A673 (cell line): ENCODE measurements around the gene ODAD2. TPM values are rescaled to one million over a fixed set of nuclear protein-coding genes. Genes with fewer than 3 reads are reported as not detected.

ENCODE experiments used
- BruUV-seq: library from RNA; stranded (reverse); fragments of 400-500 nt; replicated peaks from 2 replicates; lab custom pipeline; 2021; lab: Mats Ljungman, UMichigan
- CTCF ChIA-PET: fragments of 300-600 bp; sonication (Branson Sonifier 250); formaldehyde crosslinking; loops from one replicate; lab custom pipeline; 2022; ENCODE audit warnings: antibody characterized with exemption; lab: Charles Lee
- POLR2A ChIA-PET: fragments of 300-600 bp; sonication (Branson Sonifier 250); formaldehyde crosslinking; loops from one replicate; lab custom pipeline; 2022; ENCODE audit warnings: antibody characterized with exemption; ENCODE audit not compliant: low non-redundant PET; lab: Charles Lee
- DNase-seq: peaks from one replicate; pipeline ENCODE4 v3.0.0-alpha.2; 2015; ENCODE audit warnings: low spot score
- H3K27ac ChIP-seq: fragments of 200-600 bp; sonication (generic); 2 replicates; pipeline ENCODE4 v1.5.1; 2016; ENCODE audit warnings: mixed run types, low read depth, mild to moderate bottlenecking, mixed read lengths, antibody characterized with exemption, low read length; ENCODE audit not compliant: poor library complexity, severe bottlenecking
- H3K27me3 ChIP-seq: fragments of 200-600 bp; sonication (generic); replicated peaks from 2 replicates; pipeline ENCODE4 v1.6.1; 2017; ENCODE audit warnings: mixed run types, low read depth, mild to moderate bottlenecking, mixed read lengths, antibody characterized with exemption, low read length; ENCODE audit not compliant: insufficient read depth, poor library complexity
- H3K36me3 ChIP-seq: fragments of 200-600 bp; sonication (generic); 2 replicates; pipeline ENCODE4 v1.6.1; 2016; ENCODE audit warnings: mixed run types, mild to moderate bottlenecking, mixed read lengths, antibody characterized with exemption, low read length; ENCODE audit not compliant: insufficient read depth, poor library complexity, severe bottlenecking
- H3K4me1 ChIP-seq: fragments of 200-600 bp; sonication (generic); 2 replicates; pipeline ENCODE4 v1.6.1; 2017; ENCODE audit warnings: mixed run types, mild to moderate bottlenecking, mixed read lengths, antibody characterized with exemption, low read length; ENCODE audit not compliant: insufficient read depth, poor library complexity, severe bottlenecking
- H3K4me3 ChIP-seq: fragments of 200-600 bp; sonication (generic); 2 replicates; pipeline ENCODE4 v1.5.1; 2016; ENCODE audit warnings: low read depth, mixed run types, mild to moderate bottlenecking, mixed read lengths, low read length; ENCODE audit not compliant: poor library complexity, severe bottlenecking
- H3K9me3 ChIP-seq: fragments of 200-600 bp; sonication (generic); 2 replicates; pipeline ENCODE4 v1.6.1; 2016; ENCODE audit warnings: mixed run types, low read depth, mild to moderate bottlenecking, mixed read lengths, antibody characterized with exemption, low read length; ENCODE audit not compliant: poor library complexity, severe bottlenecking
- EZH2 ChIP-seq: fragments of 200-600 bp; sonication (generic); IDR thresholded peaks from 2 replicates; pipeline ENCODE4 v1.6.1; 2017; ENCODE audit warnings: borderline replicate concordance, low read depth, mild to moderate bottlenecking, mixed read lengths, antibody characterized with exemption, low read length; ENCODE audit not compliant: poor library complexity, severe bottlenecking
- intact Hi-C: fragments of 100-400 bp; cut with micrococcal nuclease; formaldehyde crosslinking; loops from one replicate; pipeline ENCODE4 v1.10.0; 2022; ENCODE audit not compliant: unreplicated experiment
- total RNA-seq: library from RNA; stranded (reverse); gene quantifications from 2 replicates; pipeline ENCODE4 v1.2.3, GENCODE V29; 2021
- TF ChIP-seq, protein P1 (sequence below): fragments of 300-800, 200-600 bp; sonication (generic); conservative IDR thresholded peaks from 2 replicates; pipeline ENCODE4 v1.5.1; 2017; ENCODE audit warnings: low read depth, mild to moderate bottlenecking, antibody characterized with exemption, low read length, moderate library complexity, mixed read lengths

Gene ODAD2
- total RNA-seq, 1 experiment from 2014 or later, result 1.2 TPM

DNA sequence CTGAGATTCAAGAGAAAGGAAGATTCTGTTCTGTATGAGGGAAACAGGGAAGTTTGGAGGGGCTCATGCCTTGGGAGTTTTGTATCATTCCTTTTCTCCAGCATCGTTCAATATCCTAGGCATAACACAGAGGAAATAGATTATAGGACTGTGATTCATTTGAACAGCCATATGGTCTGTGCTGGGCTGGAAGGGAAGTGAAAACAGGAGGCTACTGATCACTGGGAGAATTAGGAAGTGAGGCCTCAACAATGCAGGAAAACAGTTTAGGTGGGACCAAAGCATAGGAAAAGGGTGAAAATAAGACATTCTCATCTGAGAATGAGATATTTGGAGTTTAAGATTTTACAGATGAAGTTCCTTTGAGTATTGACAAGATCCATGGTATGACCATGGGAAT, 182.6 kb downstream of the ODAD2 start:
- no peak overlapping the region for H3K4me3 ChIP-seq
- no peaks in the 10 kb centered on the region for H3K27me3 ChIP-seq
- no peaks in the 10 kb centered on the region for H3K9me3 ChIP-seq
- no peak overlapping the region for H3K27ac ChIP-seq
- no peaks in the 10 kb centered on the region for H3K36me3 ChIP-seq
- CTCF ChIA-PET, result no interaction called here
- TF ChIP-seq, protein P1, sequence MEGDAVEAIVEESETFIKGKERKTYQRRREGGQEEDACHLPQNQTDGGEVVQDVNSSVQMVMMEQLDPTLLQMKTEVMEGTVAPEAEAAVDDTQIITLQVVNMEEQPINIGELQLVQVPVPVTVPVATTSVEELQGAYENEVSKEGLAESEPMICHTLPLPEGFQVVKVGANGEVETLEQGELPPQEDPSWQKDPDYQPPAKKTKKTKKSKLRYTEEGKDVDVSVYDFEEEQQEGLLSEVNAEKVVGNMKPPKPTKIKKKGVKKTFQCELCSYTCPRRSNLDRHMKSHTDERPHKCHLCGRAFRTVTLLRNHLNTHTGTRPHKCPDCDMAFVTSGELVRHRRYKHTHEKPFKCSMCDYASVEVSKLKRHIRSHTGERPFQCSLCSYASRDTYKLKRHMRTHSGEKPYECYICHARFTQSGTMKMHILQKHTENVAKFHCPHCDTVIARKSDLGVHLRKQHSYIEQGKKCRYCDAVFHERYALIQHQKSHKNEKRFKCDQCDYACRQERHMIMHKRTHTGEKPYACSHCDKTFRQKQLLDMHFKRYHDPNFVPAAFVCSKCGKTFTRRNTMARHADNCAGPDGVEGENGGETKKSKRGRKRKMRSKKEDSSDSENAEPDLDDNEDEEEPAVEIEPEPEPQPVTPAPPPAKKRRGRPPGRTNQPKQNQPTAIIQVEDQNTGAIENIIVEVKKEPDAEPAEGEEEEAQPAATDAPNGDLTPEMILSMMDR, result no peak
- TF ChIP-seq EZH2, result no peak
- H3K4me1 ChIP-seq, result no peaks in the 10 kb centered on the region
- POLR2A ChIA-PET, result no interaction called here
- DNase-seq, result no peak
- no TSS peak for BruUV-seq
- intact Hi-C loops, result no loop called here

DNA sequence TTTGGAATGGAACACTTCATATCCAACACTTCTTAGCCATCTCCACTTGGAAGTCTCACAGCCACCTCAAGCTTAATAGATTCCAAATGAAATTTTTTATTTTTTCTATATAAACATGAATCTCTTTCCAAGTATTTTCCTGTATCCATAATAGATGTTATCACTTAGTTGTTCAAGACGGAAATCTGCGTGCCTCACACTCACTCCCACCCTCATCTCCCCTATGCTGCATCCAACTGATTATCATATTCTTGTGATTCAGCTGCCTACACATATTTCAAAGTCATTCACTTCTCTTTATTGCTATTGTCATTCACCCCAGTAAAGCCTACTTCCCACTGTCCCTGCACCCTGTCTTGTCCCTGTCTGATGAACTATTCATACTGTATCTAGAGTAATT, 183.0 kb downstream of the ODAD2 start:
- BruUV-seq, result no TSS peak
- ChIA-PET POLR2A (no interaction called here), CTCF (no interaction called here)
- Histone ChIP-seq H3K27ac (no peak overlapping the region), H3K4me1 (no peaks in the 10 kb centered on the region), H3K9me3 (no peaks in the 10 kb centered on the region), H3K36me3 (no peaks in the 10 kb centered on the region), H3K27me3 (no peaks in the 10 kb centered on the region), H3K4me3 (no peak overlapping the region)
- no peak for DNase-seq
- intact Hi-C loops, result no loop called here
- TF ChIP-seq, protein P1, result no peak
- no peak for TF ChIP-seq EZH2

DNA sequence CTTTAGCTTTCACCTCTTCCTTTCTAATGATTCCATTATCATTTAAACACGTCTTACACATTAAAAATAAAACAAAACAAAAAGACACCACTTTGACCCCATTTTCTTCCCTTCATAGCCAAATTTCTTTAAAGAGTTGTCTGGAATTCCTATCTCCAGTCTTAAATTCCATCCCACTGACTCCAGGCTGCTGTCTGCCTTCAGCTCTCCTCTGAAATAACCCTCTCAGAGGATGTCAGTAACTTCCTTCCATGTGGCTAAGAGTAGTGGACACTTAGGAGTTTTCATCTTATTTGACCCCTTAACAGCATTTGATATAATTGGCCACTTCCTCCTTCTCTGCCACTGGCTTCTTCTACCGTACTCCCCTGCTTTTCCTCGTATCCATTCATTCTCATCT, 183.6 kb downstream of the ODAD2 start:
- intact Hi-C loops, result no loop called here
- no peaks in the 10 kb centered on the region for H3K27me3 ChIP-seq
- no TSS peak for BruUV-seq
- no peak overlapping the region for H3K4me3 ChIP-seq
- no peaks in the 10 kb centered on the region for H3K36me3 ChIP-seq
- no peak for DNase-seq
- H3K9me3 ChIP-seq, result no peaks in the 10 kb centered on the region
- ChIA-PET CTCF (no interaction called here), POLR2A (no interaction called here)
- H3K4me1 ChIP-seq, result no peaks in the 10 kb centered on the region
- H3K27ac ChIP-seq, result no peak overlapping the region
- TF ChIP-seq, protein P1, result no peak
- TF ChIP-seq EZH2, result no peak
